Measurements from ENCODE around the gene CCDC63. TPM values are rescaled to one million over a fixed set of nuclear protein-coding genes. Genes with fewer than 3 reads are reported as not detected.

Gene CCDC63
- total and polyA plus RNA-seq, 2 of the 13 experiments (the other 11 are each of a cell fraction or from before 2014, with no cell fraction given), result not detected

GRCh38 chr12:110826592-110827200 is 20.1 kb upstream of the CCDC63 start (continued):
- TF ChIP-seq HOXD1 (CRISPR knock-in tag; IDR thresholded peaks at IDR 0.05), result no peak
- no peak for TF ChIP-seq ZNF451 (CRISPR knock-in tag; IDR thresholded peaks at IDR 0.05)
- no peak for TF ChIP-seq ZNF713 (CRISPR knock-in tag; IDR thresholded peaks at IDR 0.05)
- no peak for TF ChIP-seq NFE2L2 (IDR thresholded peaks at IDR 0.05; ENCODE audit: low read length)
- TF ChIP-seq SMC3 (IDR thresholded peaks at IDR 0.05; ENCODE audit: low read length), result peak; percentile 95
- no peak for TF ChIP-seq CENPT (CRISPR knock-in tag; IDR thresholded peaks at IDR 0.05; ENCODE audit: low read depth)
- TF ChIP-seq ZNF124 (CRISPR knock-in tag; IDR thresholded peaks at IDR 0.05), result 0 out of 2 replicates have a peak, but pooled peaks have one; percentile 23
- no peak for TF ChIP-seq MBD4 (IDR thresholded peaks at IDR 0.05; ENCODE audit: borderline replicate concordance, low read length)
- no peak for TF ChIP-seq LCORL (IDR thresholded peaks at IDR 0.05)
- peak; percentile 63; the same call in 1 of the 2 replicates for TF ChIP-seq LCORL (CRISPR knock-in tag; IDR thresholded peaks at IDR 0.05)
- no peak for TF ChIP-seq HIVEP1 (CRISPR knock-in tag; IDR thresholded peaks at IDR 0.05)
- TF ChIP-seq JUN (CRISPR knock-in tag; IDR thresholded peaks at IDR 0.05), result no peak
- no peak for TF ChIP-seq ZNF101 (CRISPR knock-in tag; IDR thresholded peaks at IDR 0.05; ENCODE audit: borderline replicate concordance, low read depth)
- no peak for TF ChIP-seq ZNF672 (CRISPR knock-in tag; IDR thresholded peaks at IDR 0.05)
- TF ChIP-seq PRDM10 (CRISPR knock-in tag; IDR thresholded peaks at IDR 0.05; ENCODE audit: low read depth), result no peak
- TF ChIP-seq ZBTB42 (CRISPR knock-in tag; IDR thresholded peaks at IDR 0.05), result no peak
- TF ChIP-seq PATZ1 (CRISPR knock-in tag; IDR thresholded peaks at IDR 0.05), result peak; percentile 26; the same call in 1 of the 2 replicates
- TF ChIP-seq ZNF577 (CRISPR knock-in tag; IDR thresholded peaks at IDR 0.05; ENCODE audit: borderline replicate concordance, low read depth), result no peak
- TF ChIP-seq STAG1 (CRISPR knock-in tag; IDR thresholded peaks at IDR 0.05), result peak; percentile 92
- no peak for TF ChIP-seq RFX5 (IDR thresholded peaks at IDR 0.05; ENCODE audit: low read depth, low read length)
- no peak for TF ChIP-seq FOXJ3 (CRISPR knock-in tag; IDR thresholded peaks at IDR 0.05; ENCODE audit: borderline replicate concordance)
- TF ChIP-seq ZNF33B (CRISPR knock-in tag; IDR thresholded peaks at IDR 0.05), result no peak
- no peak for TF ChIP-seq ZBTB1 (CRISPR knock-in tag; IDR thresholded peaks at IDR 0.05; ENCODE audit: borderline replicate concordance)
- no peak for TF ChIP-seq NR1H2 (CRISPR knock-in tag; IDR thresholded peaks at IDR 0.05; ENCODE audit: borderline replicate concordance, low read depth)
- no peak for TF ChIP-seq MTA3 (CRISPR knock-in tag; IDR thresholded peaks at IDR 0.05)
- peak; percentile 74 for TF ChIP-seq SALL1 (CRISPR knock-in tag; IDR thresholded peaks at IDR 0.05)
- TF ChIP-seq ZNF691 (CRISPR knock-in tag; IDR thresholded peaks at IDR 0.05; ENCODE audit: borderline replicate concordance, low read depth), result peak; percentile 71; the same call in 1 of the 2 replicates

All from HepG2 (cell line).